GM12891 (cell line): ENCODE measurements around the gene C1GALT1.

Experiments
- DNase-seq: peaks from one replicate; pipeline ENCODE4 v3.0.0; 2011; ENCODE audit warnings: low spot score; ENCODE audit not compliant: insufficient read length
- FAIRE-seq: peaks from 2 replicates; lab custom pipeline; 2011; peaks lifted over from hg19 to GRCh38; lab: Jason Lieb, UNC
- PAX5 ChIP-seq: IDR thresholded peaks from 2 replicates; pipeline ENCODE4 v1.6.1; 2011; ENCODE audit warnings: low read length, moderate library complexity, mild to moderate bottlenecking; ENCODE audit not compliant: insufficient read depth, severe bottlenecking
- POLR2A ChIP-seq: IDR thresholded peaks from 2 replicates; pipeline ENCODE4 v1.6.1; 2011; ENCODE audit warnings: low read depth, low read length, control low read depth
- POLR2AphosphoS5 ChIP-seq: IDR thresholded peaks from 2 replicates; pipeline ENCODE4 v1.6.1; 2011; ENCODE audit warnings: low read depth, low read length, control low read depth
- POU2F2 ChIP-seq: IDR thresholded peaks from 2 replicates; pipeline ENCODE4 v1.6.1; 2011; ENCODE audit warnings: low read depth, mild to moderate bottlenecking, control low read depth, low read length, moderate library complexity
- SPI1 ChIP-seq: IDR thresholded peaks from 2 replicates; pipeline ENCODE4 v1.6.1; 2011; ENCODE audit warnings: low read depth, low read length, control low read depth

C1GALT1 gene

GRCh38 chr7:7294911-7295310 is 112.6 kb downstream of the C1GALT1 start:
- DNase-seq = no peak
- FAIRE-seq = no peak
- no peak for TF ChIP-seq POU2F2
- no peak for TF ChIP-seq SPI1
- no peak for TF ChIP-seq POLR2A
- TF ChIP-seq POLR2AphosphoS5 = no peak
- no peak for TF ChIP-seq PAX5
